Measurements from ENCODE around the gene RPTOR.
"Not testable (repeated sequence)": the region's sequence is repeated elsewhere in the genome, so short reads cannot be mapped to it uniquely, and the experiment has no call there.

The RPTOR gene

DNA sequence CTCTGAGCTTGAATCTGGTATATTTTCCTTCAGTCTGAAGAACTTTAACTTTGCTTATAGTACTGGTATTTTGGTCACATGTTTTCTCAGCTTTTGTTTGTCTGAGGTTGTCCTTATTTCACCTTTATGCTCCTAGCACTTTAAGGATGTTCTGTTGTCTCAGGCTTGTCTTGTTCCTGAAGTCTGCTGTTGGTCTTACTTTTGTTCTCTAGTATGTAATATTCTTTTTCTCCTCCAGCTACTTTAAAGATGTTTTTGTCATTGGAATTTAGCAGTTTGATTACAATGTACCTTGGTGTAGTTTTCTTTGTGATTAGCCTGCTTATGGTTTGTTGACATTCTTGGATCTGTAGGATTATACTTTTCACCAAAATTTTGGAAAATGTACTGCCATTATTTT is 23.6 kb downstream of the RPTOR start:
- peaks cover 0 to 2% (median 0%) of the 10 kb centered on the region in 5 donors for H3K9me3 ChIP-seq (ENCODE audit: control insufficient read depth in 5 of 5, low read length in 5 of 5)
- no peaks in the 10 kb centered on the region for H3K4me1 ChIP-seq (ENCODE audit: control insufficient read depth in 5 of 5, insufficient read depth in 5 of 5, low read length in 5 of 5)
- H3K36me3 ChIP-seq (ENCODE audit: control insufficient read depth in 5 of 5, insufficient read depth in 5 of 5, low read length in 5 of 5), result no peaks in the 10 kb centered on the region
- no peak overlapping the region for H3K27ac ChIP-seq (ENCODE audit: low read depth, low read length)
- no peak overlapping the region for H3K9ac ChIP-seq (ENCODE audit: low read length in 5 of 5)
- H3K27me3 ChIP-seq (ENCODE audit: control insufficient read depth in 5 of 5, insufficient read depth in 4 of 5, low read length in 5 of 5), result no peaks in the 10 kb centered on the region
- no peak overlapping the region for H3K4me3 ChIP-seq (ENCODE audit: low read depth in 1 of 5, low read length in 5 of 5)

- Histone ChIP-seq H3K27ac (ENCODE audit: low read depth, low read length) (no peak overlapping the region), H3K36me3 (ENCODE audit: control insufficient read depth in 5 of 5, insufficient read depth in 5 of 5, low read length in 5 of 5) (no peaks in the 10 kb centered on the region), H3K4me3 (ENCODE audit: low read depth in 1 of 5, low read length in 5 of 5) (no peak overlapping the region), H3K9me3 (ENCODE audit: control insufficient read depth in 5 of 5, low read length in 5 of 5) (peaks cover 0 to 2% (median 0%) of the 10 kb centered on the region in 5 donors), H3K9ac (ENCODE audit: low read length in 5 of 5) (no peak overlapping the region), H3K27me3 (ENCODE audit: control insufficient read depth in 5 of 5, insufficient read depth in 4 of 5, low read length in 5 of 5) (no peaks in the 10 kb centered on the region), H3K4me1 (ENCODE audit: control insufficient read depth in 5 of 5, insufficient read depth in 5 of 5, low read length in 5 of 5) (no peaks in the 10 kb centered on the region)
Observed at GRCh38 chr17:80569924-80570323, 25.3 kb downstream of the RPTOR start.

GRCh38 chr17:80573701-80574100 is 29.1 kb downstream of the RPTOR start:
- H3K9me3 ChIP-seq (ENCODE audit: control insufficient read depth in 5 of 5, low read length in 5 of 5), result peaks cover 0 to 2% (median 0%) of the 10 kb centered on the region in 5 donors
- H3K27ac ChIP-seq (ENCODE audit: low read depth, low read length), result no peak overlapping the region
- no peak overlapping the region for H3K9ac ChIP-seq (ENCODE audit: low read length in 5 of 5)
- no peaks in the 10 kb centered on the region for H3K4me1 ChIP-seq (ENCODE audit: control insufficient read depth in 5 of 5, insufficient read depth in 5 of 5, low read length in 5 of 5)
- no peaks in the 10 kb centered on the region for H3K27me3 ChIP-seq (ENCODE audit: control insufficient read depth in 5 of 5, insufficient read depth in 4 of 5, low read length in 5 of 5)
- no peaks in the 10 kb centered on the region for H3K36me3 ChIP-seq (ENCODE audit: control insufficient read depth in 5 of 5, insufficient read depth in 5 of 5, low read length in 5 of 5)
- H3K4me3 ChIP-seq (ENCODE audit: low read depth in 1 of 5, low read length in 5 of 5), result no peak overlapping the region

DNA sequence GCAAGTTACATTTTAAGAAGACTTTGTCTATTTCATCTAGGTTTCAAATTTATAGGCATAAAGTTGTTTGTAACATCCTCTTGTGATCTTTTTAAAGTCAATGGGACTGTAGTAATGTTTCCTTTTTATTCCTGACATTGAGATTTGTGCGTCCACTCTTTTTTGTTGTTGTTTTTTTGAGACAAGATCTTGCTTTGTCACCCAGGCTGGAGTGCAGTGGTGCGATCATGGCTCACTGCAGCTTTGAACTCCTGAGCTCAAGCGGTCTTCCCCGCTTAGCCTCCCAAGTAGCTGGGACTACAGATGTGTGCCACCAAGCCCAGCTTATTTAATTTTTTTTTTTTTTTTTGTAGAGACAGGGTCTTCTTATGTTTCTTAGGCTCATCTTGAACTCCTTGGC is 29.9 kb downstream of the RPTOR start:
- no peak overlapping the region for H3K9ac ChIP-seq (ENCODE audit: low read length in 5 of 5)
- H3K27ac ChIP-seq (ENCODE audit: low read depth, low read length), result no peak overlapping the region
- no peaks in the 10 kb centered on the region for H3K27me3 ChIP-seq (ENCODE audit: control insufficient read depth in 5 of 5, insufficient read depth in 4 of 5, low read length in 5 of 5)
- peaks cover 0 to 3% (median 0%) of the 10 kb centered on the region in 5 donors for H3K36me3 ChIP-seq (ENCODE audit: control insufficient read depth in 5 of 5, insufficient read depth in 5 of 5, low read length in 5 of 5)
- no peak overlapping the region for H3K4me3 ChIP-seq (ENCODE audit: low read depth in 1 of 5, low read length in 5 of 5)
- no peaks in the 10 kb centered on the region for H3K4me1 ChIP-seq (ENCODE audit: control insufficient read depth in 5 of 5, insufficient read depth in 5 of 5, low read length in 5 of 5)
- H3K9me3 ChIP-seq (ENCODE audit: control insufficient read depth in 5 of 5, low read length in 5 of 5), result peaks cover 0 to 2% (median 0%) of the 10 kb centered on the region in 5 donors

DNA sequence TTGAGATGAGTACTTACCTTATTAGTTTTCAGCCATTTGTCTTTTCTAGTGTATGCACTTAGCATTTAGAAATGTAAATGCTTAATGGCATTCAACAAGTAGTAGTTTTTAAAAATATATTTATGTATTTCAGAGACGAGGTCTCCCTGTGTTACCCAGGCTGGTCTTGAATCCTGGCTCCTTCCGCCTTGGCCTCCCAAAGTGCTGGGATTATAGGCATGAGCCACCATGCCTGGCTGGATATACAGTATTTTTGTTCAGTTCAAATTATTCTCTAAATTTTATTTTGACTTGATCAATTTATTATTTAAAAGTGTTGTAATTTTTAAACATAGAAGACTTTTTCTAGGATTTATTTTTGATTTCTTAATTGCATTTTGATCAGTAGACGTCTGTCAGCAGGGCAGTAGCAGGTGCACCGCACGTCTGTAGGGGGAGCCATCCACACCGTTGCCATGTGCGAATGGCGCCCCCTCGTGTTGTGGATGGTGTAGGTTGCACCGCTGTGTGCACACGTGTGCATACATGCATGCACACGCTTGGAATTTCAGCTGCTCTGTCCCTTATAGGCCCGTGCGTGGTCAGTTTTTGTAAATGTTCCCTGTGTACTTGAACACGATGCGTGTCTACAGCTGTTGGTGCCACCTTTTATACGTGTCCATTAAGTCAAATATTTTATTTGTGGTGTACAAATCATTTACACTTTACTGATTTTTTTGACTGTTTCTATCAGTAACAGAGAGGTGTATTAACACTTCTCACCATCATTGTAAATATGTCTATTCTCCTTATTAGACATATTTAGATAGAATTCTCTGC is 30.6 kb downstream of the RPTOR start:
- H3K9me3 ChIP-seq (ENCODE audit: control insufficient read depth in 5 of 5, low read length in 5 of 5), result peaks cover 0 to 2% (median 0%) of the 10 kb centered on the region in 5 donors
- H3K4me3 ChIP-seq (ENCODE audit: low read depth in 1 of 5, low read length in 5 of 5), result no peak overlapping the region
- H3K4me1 ChIP-seq (ENCODE audit: control insufficient read depth in 5 of 5, insufficient read depth in 5 of 5, low read length in 5 of 5), result no peaks in the 10 kb centered on the region
- H3K9ac ChIP-seq (ENCODE audit: low read length in 5 of 5), result no peak overlapping the region
- no peaks in the 10 kb centered on the region for H3K27me3 ChIP-seq (ENCODE audit: control insufficient read depth in 5 of 5, insufficient read depth in 4 of 5, low read length in 5 of 5)
- H3K36me3 ChIP-seq (ENCODE audit: control insufficient read depth in 5 of 5, insufficient read depth in 5 of 5, low read length in 5 of 5), result peaks cover 0 to 3% (median 0%) of the 10 kb centered on the region in 5 donors
- no peak overlapping the region for H3K27ac ChIP-seq (ENCODE audit: low read depth, low read length)

- Histone ChIP-seq H3K4me1 (ENCODE audit: control insufficient read depth in 5 of 5, insufficient read depth in 5 of 5, low read length in 5 of 5) (no peaks in the 10 kb centered on the region), H3K9ac (ENCODE audit: low read length in 5 of 5) (no peak overlapping the region), H3K27me3 (ENCODE audit: control insufficient read depth in 5 of 5, insufficient read depth in 4 of 5, low read length in 5 of 5) (no peaks in the 10 kb centered on the region), H3K4me3 (ENCODE audit: low read depth in 1 of 5, low read length in 5 of 5) (no peak overlapping the region), H3K36me3 (ENCODE audit: control insufficient read depth in 5 of 5, insufficient read depth in 5 of 5, low read length in 5 of 5) (peaks cover 0 to 11% (median 5%) of the 10 kb centered on the region in 5 donors), H3K9me3 (ENCODE audit: control insufficient read depth in 5 of 5, low read length in 5 of 5) (no peaks in the 10 kb centered on the region), H3K27ac (ENCODE audit: low read depth, low read length) (no peak overlapping the region)
Observed at GRCh38 chr17:80577876-80578570, 33.4 kb downstream of the RPTOR start.

DNA sequence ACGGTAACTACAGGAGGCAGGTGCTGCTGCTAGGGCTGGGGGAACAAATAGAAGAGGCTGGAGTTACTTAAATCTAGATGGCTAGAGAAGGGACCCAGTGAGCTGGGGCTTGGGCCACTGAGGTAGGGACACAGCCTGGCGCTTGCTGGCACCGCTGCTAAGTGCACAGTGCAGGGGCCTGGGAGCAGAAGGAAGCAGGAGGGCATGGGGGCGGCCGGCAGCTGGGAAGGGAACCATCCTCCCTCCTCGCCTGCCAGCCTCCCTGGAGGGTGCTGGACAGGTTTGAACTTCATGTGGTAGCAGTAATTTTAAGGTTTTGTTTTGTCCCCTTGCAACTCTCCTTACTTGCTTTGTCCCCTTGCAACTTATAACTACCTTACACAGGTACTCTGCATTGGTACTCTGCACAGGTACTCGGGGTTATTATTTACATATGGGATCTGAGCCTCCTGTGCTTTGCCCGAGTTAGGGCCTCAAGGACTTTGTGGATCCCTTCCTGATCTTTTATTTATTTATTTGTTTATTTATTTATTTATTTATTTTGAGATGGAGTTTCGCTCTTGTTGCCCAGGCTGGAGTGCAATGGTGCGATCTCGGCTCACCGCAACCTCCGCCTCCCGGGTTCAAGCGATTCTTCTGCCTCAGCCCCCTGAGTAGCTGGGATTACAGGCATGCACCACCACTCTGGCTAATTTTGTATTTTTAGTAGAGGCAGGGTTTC is 34.2 kb downstream of the RPTOR start:
- not testable (repeated sequence) for H3K4me3 ChIP-seq (ENCODE audit: low read depth in 1 of 5, low read length in 5 of 5); H3K27me3 ChIP-seq (ENCODE audit: control insufficient read depth in 5 of 5, insufficient read depth in 4 of 5, low read length in 5 of 5); H3K27ac ChIP-seq (ENCODE audit: low read depth, low read length); H3K9ac ChIP-seq (ENCODE audit: low read length in 5 of 5); H3K4me1 ChIP-seq (ENCODE audit: control insufficient read depth in 5 of 5, insufficient read depth in 5 of 5, low read length in 5 of 5); H3K9me3 ChIP-seq (ENCODE audit: control insufficient read depth in 5 of 5, low read length in 5 of 5)
- peaks cover 0 to 11% (median 5%) of the 10 kb centered on the region in 5 donors for H3K36me3 ChIP-seq (ENCODE audit: control insufficient read depth in 5 of 5, insufficient read depth in 5 of 5, low read length in 5 of 5)

DNA sequence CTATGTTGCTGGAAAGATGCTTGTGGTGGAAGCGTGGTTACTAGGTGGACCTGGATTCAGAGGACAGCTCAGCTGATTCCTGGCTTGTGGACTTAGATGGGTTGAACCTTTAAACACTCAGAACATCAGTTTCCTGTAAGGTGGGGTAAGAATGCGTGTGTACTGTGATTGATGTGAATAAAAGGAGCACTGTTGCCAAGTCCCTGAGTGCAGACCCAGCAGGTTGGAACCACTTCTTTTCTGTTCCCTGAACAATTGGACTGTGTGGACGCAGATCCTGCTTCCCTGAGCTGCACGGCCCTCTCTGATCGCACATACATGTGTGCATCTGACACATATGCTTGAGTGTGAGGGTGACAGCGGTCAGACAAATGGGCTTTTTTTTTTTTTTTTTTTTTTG is 37.5 kb downstream of the RPTOR start:
- H3K9me3 ChIP-seq (ENCODE audit: control insufficient read depth in 5 of 5, low read length in 5 of 5), result no peaks in the 10 kb centered on the region
- no peak overlapping the region for H3K9ac ChIP-seq (ENCODE audit: low read length in 5 of 5)
- H3K4me1 ChIP-seq (ENCODE audit: control insufficient read depth in 5 of 5, insufficient read depth in 5 of 5, low read length in 5 of 5), result no peaks in the 10 kb centered on the region
- H3K27me3 ChIP-seq (ENCODE audit: control insufficient read depth in 5 of 5, insufficient read depth in 4 of 5, low read length in 5 of 5), result no peaks in the 10 kb centered on the region
- H3K36me3 ChIP-seq (ENCODE audit: control insufficient read depth in 5 of 5, insufficient read depth in 5 of 5, low read length in 5 of 5), result peaks cover 0 to 11% (median 5%) of the 10 kb centered on the region in 5 donors
- H3K4me3 ChIP-seq (ENCODE audit: low read depth in 1 of 5, low read length in 5 of 5), result no peak overlapping the region
- H3K27ac ChIP-seq (ENCODE audit: low read depth, low read length), result no peak overlapping the region

DNA sequence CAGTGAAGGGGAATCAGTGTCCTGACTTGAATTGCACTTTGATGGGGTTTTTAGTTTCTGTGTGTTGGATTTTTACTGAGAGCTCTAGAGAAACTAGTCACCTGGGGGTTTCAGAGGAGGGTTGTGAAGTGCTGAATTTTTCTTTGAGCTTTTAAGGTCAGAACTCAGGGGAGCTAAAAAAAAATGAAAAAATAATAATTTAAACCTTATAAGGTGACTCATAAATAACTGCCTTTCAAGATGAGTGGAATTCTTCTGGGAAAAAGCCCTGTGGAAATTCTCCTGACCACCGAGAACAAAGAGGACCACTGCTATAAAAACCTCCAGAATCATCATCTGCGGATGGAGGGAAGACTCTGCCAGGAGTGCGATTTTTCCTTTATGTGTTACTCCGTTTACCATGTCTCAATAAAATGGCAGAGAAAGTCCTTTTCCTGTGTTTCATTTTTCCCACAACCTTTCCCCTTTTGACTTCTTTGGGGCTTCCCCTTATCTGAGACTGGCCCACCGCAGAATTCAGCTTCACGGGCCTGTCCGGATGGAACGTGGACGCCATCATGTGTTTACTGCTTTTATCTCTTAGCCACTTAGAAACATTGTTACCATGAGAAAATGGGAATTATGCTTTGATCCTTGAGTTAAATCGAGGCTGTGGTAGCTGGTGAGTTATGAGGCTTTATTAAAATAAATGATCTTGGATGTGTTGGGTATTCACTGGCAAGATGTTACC is 39.7 kb downstream of the RPTOR start:
- no peak overlapping the region for H3K4me3 ChIP-seq (ENCODE audit: low read depth in 1 of 5, low read length in 5 of 5)
- H3K9ac ChIP-seq (ENCODE audit: low read length in 5 of 5), result no peak overlapping the region
- no peak overlapping the region for H3K27ac ChIP-seq (ENCODE audit: low read depth, low read length)
- H3K27me3 ChIP-seq (ENCODE audit: control insufficient read depth in 5 of 5, insufficient read depth in 4 of 5, low read length in 5 of 5), result no peaks in the 10 kb centered on the region
- peaks cover 0 to 4% (median 0%) of the 10 kb centered on the region in 5 donors for H3K4me1 ChIP-seq (ENCODE audit: control insufficient read depth in 5 of 5, insufficient read depth in 5 of 5, low read length in 5 of 5)
- H3K36me3 ChIP-seq (ENCODE audit: control insufficient read depth in 5 of 5, insufficient read depth in 5 of 5, low read length in 5 of 5), result peaks cover 0 to 10% (median 5%) of the 10 kb centered on the region in 5 donors
- no peaks in the 10 kb centered on the region for H3K9me3 ChIP-seq (ENCODE audit: control insufficient read depth in 5 of 5, low read length in 5 of 5)

Data from subcutaneous abdominal adipose tissue (tissue), 5 donors.